NK-92 treated with Interleukin-12 subunit alpha and Interleukin-12 subunit beta, amount 100 ng/mL, for 24 hours (cell line): ENCODE measurements around the gene MGLL.

Experiments
- DNase-seq: peaks from one replicate; lab custom pipeline; 2025; lab: John Stamatoyannopoulos, UW

The MGLL gene

DNA sequence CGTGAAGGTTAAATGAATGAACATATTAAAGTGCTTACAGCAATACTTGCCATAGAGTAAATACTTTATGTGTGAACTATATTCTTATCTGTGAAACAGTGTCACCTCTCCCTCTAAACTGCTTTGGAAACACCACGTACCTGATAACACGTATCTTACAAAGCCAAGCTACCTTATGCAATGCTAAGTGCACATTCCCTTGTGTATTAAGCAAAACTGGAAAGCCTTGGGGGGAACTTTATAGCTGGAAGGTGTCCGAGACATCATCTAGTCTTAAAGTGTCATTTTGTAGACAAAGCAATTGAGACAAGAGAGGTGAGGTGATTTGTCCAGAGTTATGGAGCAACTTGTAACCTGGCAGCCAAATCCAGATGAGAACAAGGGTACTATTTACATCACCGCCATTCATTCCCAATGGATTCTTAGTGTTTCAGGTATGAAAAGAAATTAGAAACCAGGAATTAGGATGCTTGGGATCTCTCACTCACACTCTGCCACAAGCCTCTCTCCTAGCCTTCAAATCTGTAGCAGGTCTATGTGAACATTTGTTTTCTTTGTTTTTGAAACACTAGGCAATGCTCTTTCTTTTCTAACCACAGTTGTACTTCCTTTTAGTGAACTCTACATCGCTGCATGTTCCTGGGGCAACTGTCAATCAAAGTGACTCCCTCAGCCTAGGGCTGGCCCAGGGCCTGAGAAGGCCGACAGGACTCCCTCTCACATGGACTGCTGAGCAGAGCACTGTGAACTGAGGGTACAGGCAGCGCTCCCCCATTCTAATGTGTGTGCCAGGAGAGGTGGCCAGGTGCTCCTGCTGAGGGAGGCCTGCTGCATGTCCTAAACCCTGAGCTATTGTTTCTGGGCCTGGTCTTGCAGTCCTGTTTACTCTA is 13.9 kb upstream of the MGLL start:
- no peak for DNase-seq

DNA sequence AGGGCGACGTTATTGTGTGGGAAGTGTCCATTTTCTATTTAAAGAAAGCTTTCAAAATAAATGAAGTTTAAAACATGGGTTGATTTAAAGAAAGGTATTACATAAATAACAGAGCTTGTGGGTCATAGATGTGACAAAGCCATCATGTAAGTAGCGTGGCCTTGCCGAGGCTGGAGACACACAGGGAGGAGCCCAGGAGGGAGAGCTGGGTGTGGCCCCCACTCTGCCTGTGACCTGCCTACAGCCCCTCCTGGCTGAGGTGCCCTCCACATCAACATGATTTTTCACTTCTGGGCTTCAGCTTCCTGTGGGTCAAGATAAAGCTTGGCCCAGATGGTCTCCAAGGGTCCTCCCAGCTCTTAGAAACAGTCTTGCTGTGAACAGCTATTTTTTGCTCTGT is 12.5 kb upstream of the MGLL start:
- DNase-seq, result no peak

DNA sequence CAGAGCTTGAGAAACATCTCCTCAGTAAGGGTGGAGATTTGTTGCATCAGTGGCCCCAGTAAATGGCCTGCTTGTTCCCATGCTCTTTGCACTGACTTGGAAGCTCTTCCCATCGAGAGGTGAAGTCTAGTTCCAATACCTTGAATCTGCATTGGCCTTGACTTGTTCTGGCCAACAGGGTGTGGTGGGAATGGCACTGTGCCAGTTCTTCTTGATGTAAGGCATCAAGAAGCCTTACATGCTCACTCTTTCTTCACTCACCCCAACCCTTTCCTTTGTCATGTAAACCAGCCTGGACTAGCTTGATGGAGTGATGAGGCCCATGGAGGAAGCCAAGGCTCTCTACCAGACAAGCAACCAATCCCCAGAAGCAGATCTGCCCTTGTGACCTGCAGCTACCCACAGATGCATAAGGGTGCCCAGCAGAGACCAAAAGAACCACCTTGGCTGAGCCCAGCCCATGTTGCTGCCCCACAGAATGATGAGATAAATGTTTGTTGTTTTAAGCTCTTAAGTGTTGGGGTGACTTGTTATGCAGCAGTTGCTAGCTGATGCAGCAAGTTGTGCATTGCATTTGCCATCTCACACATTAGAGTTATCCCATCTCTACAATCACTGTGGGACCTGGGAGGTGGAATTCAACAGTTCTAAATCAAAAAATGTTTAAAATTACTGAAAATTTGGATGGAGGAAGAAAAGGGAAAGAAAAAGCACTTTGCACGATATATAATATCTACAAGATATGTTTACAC is 11.1 kb upstream of the MGLL start:
- DNase-seq, result no peak

DNA sequence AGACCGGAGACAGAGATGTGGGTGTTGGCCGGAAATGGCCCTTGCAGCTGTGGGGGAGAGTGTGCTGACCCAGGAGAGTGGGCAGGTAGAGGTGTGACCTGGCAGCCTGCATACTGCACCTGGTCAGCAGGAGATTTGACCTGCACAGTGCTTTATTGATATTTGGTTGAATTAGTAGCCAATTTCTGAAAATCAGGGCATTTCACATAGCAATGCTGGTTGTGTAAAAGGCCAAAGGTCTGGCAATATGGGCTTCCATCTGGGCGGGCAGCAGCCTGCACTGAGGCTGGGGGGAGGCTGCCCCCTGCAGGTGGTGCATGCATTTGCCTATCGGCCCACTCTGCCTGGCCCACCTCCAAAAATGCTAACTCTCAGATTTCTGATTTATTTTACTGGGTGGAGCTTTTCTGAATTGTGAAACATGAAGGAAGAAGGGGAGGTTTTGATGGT is 9.4 kb upstream of the MGLL start:
- peak; percentile 16 for DNase-seq

DNA sequence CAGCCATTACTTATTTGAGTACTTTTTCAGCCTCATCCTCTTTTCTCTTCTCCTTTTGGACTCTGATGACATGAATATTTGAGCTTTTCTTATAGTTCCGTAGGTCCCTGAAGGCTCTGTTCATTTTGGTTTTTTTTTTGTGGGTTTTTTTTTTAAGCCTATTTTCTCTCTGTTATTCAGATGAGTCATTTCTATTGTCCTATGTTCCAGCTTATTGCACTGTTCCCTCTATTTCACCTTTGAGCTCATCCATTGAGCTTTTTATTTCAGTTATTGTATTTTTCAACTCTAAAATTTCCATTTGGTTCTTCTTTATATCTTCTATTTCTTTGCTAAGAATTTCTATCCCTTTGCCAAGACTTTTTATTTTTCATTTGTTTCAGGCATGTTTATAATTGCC is 7.2 kb upstream of the MGLL start:
- DNase-seq, result no peak

DNA sequence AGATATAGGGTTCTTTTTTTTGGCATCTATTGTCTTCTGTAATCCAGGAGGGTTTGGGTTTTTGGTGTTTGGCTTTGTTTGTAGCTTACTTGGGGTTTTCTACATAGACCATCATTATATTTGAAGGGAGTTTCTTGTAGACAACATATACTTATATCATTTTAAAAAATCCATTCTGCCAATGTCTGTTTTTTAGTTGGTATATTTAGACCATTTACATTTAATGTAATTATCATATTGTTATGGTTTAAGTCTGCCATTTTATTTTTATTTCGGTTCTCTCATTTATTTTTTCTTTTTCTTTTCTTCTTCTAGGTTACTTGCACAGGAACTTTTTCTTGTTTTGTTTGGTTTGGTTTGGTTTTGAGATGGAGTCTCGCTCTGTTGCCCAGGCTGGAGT is 5.5 kb upstream of the MGLL start:
- no peak for DNase-seq

DNA sequence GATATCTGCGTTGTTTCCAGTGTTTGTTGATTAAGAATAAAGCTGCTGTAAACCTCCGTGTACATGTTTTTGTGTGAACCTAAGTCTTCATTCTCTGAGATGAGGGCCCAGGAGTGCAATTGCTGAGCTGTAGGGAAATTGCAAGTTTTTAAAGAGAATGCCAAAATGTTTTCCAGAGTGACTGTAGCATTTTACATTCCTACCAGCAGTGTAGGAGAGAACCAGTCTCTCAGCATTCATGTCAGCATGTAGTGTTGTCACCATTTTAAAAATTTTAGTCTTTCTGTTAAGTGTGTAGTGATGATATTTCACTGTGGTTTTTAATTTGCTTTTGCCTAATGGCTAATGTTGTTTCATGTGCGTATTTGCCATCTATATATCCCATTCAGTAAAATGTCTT is 3.4 kb upstream of the MGLL start:
- no peak for DNase-seq

DNA sequence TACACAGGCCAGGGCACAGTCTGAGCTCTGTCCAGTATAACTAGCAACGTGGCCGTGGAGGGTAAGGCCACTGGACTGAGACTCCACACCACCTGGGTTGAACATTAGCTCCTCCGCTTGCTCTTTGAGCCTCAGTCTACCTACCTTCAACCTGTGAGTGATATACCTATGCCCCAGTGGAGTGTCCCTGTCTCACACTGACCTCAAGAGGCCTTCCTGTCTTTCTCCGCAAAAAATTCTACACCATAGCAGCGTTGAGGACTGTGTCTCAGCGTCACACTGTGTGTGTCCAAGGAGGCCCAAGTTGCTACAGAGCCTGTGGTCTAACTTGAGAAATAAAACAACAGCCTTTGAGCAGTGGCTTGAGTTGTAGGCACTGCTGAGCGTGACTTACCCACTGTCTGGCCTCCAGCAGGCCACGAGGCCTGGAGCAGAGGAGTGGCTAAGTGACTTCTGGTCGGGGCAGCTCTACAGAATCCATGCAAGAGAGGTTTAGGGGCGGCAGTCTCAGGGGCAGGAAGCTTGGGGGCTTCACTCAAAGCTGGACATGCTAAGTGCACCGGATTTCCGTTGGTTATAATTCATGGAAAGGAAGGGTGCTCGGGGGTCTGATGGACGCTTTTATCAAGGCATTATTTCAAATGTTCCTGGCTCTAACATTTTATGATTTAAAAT is 2.0 kb upstream of the MGLL start:
- no peak for DNase-seq

DNA sequence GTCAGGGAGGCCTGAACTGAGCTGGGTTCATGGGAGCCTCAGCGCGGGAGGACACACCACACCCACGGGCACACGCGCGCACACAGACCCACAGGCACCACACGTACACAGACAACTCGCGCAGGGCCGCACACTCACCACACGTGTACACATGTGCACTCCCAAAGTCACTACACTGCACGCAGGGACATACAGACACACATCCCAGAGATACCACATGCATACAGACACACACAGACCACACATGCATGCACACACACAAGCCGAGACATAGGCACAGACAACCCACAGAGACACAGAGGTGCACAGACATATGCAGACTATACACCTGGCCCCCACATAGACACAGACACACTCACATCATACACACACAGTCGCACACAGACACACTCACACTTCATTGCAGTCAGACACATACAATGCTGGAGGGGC is 1.1 kb upstream of the MGLL start:
- no peak for DNase-seq

DNA sequence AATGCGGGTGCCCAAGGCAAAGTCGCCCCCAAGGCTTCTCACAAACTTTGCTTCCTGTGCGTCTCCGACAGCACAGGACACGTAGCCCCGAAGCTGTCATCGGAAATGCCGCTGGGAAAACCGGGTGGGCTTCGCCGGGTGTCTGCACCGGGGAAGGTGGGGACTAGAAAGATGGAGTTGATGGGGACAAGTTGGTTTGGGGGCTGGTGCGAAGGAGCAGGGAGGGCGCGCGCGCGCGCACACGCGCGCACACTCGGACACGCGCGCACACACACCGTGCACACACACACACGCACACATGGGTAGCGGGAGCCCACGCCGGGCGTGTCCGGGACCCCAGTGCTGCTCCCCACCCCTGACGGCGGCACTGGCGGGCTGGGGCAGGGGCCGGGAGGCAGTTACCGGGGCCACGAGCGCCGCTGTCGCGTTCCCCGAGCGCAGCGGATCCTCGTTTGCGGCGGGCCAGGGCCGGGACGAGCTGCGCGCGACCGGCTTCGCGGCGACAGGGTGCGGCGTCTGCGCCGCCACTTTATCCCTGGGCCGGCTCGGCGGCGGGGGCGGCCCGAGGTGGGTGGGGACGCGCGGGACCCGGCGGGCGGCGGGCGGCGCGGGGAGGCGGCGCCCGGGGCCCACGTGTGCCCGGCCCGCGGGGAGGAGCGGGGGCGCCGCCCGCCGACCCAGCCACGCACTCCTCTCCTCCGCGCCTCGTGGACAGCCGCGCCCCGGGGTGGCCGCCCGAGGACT is 539 bp upstream of the MGLL start:
- no peak for DNase-seq

DNA sequence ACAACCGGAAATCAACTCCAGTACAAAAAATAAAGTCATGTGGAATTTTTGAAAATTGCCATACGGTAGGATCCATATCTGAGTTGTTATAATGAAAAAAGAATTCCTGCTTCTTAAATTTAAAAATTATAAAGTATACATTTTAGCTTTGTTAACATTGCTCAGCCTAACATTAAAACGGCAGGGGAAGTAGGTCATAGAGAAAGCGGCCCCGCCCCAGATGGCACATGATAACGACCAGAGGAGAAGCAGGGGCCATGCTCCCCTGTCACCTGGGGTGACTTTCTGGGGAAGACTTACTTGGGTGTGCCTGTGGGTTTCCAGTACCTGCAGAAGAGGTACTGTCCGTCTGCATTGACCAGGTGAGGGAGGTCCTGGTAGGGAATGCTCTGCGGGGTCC is 921 bp downstream of the MGLL start:
- no peak for DNase-seq

DNA sequence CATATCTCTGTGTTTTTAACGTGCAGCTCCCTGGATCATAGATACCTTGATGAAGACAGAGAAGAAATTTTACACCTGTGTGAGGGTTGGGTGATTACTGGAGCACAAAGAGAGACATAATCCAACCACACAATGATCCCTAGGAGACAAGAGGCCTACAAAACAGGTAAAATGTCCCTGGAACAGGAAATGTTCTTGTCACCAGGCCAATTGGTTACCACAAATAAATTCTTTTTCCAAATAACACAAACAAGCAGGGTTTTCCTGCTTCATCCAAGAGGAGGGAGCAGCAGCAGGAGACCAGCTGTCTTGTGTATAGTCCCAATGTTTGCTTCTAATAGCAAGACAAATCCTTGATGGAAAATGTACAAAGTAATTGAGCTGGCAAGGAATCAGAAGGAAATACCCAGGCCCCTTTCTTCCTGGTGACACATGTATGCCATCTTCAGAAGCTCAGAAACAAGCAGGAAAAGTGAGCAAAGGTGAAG is 1.4 kb downstream of the MGLL start:
- no peak for DNase-seq

DNA sequence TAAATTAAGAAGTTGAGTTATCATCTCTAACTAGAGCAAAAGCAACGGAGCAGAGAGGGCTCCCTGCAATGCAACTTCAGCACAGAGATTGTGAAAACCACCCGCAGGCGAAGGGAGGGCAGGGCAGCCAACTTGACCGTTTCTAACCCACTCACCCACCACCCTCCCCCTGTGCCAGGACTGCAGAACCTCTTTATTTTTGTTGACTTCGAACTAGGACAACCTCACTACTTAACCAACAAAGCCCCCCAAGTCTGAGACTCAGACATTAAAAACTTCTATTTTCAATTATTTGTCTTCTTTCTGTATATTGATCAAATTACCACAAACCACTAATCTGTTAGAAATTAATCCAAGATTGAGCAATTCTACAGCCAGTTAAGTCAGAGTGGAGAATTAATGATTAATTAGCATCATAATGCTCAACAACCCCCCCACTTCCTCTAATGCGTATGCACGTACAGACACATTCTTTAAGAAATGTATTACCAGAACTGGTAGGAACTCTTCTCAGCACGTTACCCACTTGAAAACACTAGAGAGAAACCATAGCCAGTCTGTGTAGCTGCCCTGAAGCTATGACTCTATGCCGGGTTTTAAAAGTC is 2.0 kb downstream of the MGLL start:
- DNase-seq, result no peak

DNA sequence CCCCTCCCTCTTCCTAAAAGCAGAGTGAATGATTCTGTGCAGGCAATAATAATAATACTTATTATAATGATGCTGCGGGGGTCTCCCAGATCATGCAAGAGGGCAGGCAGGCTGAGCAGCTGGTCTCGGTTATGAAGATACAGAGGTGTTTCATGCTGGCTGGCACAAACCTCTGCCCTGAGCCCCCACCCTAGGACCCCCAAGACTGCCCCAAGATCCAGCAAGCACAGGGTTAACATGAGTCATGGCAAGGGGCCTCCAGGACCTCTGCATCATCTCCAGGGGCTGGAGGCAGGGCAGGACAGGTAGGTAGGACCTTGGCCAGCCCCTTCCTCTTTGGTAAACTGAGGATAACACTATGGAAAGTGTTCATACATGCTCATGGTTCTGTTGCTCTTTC is 2.7 kb downstream of the MGLL start:
- DNase-seq, result no peak

DNA sequence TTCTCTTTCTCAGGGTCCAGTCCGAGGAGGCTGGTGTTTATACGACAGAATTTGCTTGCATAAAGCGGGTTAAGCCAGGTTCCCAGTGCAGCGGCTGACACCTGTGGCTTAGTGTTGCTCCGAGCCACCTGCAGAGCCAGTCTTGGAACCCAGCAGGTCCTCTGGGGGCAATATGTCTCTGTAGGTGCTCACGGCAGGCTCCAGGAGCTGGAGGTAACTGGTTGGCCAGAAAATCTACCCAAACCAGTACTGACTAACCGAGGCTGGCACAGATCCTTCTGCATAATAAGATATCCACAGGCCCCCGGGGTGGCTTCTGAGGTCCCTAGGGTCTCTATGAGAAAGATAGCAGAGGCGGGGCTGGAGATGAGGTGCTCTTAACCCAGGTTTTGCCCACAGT is 3.2 kb downstream of the MGLL start:
- no peak for DNase-seq

DNA sequence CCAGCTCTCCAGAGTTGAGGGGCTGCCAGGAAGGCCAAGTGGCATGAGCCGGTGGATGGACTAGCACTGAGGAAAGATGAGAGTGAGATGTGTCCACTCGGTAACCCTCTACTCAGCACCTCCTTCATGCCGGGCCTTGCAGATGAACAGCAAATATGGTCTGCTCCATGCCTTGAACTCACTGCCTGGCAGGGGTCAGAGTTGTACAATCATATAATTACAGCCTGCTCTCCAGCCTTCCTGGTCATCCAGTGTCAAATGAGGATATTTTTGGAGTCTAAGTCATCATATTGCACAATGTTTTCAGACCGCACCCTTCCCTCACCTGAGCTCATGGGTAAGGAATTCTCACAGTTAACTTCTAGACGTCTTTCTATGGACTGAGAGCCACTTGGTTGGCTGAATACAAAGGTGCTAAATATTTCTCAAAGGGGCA is 4.9 kb downstream of the MGLL start:
- no peak for DNase-seq

DNA sequence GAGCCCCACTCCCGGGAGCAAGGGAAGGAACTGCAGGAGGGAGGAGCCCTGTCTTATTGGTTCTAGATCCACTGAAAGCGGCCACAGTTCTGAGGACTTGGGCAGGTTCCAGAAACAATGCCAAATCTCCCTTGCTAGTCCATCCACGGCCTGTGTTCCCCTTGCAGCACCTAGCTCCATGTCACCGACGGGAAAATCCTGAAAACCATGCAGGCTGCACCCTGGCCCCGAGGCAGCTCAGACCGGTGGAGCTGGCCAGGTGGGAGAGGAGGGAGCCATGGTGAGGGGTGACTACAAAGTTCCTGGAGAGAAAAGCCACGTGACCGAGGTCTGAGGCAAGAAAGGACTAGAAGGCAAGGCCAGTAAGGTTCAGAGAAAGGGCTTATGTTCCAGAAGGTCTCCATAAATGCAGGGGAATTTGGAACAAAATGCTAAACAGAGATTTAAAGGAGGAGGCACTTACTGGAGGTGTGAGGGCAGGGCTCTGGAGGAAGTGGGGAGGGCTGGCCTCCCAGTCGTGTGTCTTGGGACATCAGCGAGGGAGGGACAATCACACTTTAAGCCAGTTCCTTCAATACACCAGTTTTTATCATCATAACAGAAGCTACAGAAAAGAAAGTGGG is 5.4 kb downstream of the MGLL start:
- DNase-seq, result no peak

DNA sequence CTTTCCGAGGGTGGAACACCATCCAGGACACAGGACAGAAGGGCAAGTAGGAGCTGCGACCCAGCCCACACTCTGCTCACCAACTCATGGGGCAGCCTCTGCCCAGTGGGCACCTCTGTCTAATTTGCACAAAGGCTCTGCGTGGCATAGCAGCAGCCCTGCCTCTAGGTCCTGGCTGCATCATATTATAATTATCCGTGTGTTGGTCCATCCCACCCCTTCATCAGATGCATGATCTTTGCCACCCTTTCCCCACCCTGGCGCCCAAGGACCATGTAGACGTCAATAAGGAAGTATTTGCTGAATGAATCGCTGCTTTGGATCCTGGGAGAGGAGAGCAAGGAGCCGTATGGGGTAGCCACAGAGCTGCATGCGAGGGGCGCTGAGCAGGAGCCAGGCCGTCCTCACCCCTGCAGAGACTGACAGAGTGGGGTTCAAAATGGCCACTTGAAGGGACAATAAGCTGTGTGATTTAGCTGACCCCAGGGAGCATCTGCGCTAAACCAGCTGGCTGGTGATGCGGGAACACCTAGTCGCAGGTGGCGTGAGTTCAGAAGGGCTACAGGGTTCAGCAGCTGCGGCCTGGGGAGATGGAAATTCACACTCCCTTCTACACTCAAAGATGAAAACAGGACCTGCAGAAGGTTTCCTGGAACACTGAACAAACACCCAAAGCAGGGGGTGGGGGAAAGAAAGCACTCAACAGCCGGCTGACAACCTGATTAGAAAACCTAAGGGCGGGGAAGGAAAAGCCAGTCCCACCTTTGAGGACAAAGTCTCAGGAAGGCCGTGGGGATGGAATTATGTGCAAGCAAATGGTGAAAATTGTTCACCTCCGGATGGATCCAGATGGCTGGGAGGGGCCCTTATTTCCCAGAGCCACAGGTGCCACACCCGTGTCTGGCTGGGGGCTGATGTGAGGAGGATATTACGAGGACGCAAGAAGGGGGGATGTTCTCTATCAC is 6.4 kb downstream of the MGLL start:
- DNase-seq, result no peak

DNA sequence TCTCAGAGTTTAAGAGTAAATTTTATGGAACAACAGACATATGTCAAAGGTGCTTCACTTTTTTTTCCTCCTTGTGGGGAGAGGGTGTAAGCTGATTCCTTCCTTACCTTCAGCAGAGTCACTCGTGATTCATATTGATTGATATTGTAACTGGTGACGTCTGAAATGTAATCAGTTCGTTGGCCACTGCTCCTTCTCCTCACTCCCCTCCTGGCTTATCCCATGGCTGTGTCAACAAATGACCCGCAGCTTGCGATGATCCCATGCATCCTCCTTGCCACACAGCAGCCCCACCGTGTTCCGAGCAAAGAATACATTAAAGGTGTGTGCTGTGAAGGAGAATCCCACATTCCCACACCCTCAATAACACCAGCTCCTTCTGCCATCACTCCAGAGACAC is 7.3 kb downstream of the MGLL start:
- no peak for DNase-seq

DNA sequence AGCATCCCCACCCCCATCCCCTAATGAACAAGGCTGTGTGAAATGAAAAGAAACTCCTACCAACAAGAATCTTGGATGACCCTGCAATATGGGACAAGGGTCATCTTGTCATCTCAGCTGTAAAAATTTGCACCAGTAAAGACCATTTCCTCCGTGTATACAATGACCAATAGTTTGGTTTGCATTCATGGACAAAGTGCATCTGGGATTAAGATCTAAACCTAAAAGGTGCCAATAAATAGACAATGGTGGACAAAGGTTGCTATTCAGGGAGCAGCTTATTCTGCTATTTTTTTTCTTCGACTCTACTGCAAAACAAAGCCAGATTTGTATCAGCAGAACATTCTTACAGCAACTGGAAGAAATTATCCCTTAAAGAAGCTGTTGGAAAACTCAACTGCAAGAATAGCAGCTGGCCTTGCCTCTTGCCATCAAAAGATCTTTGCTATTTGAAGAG is 8.0 kb downstream of the MGLL start:
- no peak for DNase-seq
